Stomach (tissue), 4 donors: ENCODE data around the gene ACAD8.

ENCODE experiments used
- EP300 ChIP-seq: sonication (generic); formaldehyde crosslinking; IDR thresholded peaks from one replicate; pipeline ENCODE4 v1.6.1; 2017; ENCODE audit warnings: antibody characterized with exemption
- POLR2A ChIP-seq, 4 donors: fragments of 450-650 bp; IDR thresholded peaks; one replicate each; pipeline ENCODE4 v1.6.1; 2016; ENCODE audit warnings: antibody characterized with exemption in 4 of 4, control low read depth in 2 of 4, mild to moderate bottlenecking in 1 of 4, moderate library complexity in 1 of 4
- TF ChIP-seq, protein P1 (sequence below), 7 experiments: fragments of 450-650 bp in 4 of 7; fragments of 200-600 bp in 3 of 7; sonication (generic) in 3 of 7; IDR thresholded peaks; one replicate each; pipeline ENCODE4 v1.5.1; 2016 to 2019; ENCODE audit warnings: antibody characterized with exemption in 7 of 7, control low read depth in 2 of 7, mild to moderate bottlenecking in 1 of 7

DNA sequence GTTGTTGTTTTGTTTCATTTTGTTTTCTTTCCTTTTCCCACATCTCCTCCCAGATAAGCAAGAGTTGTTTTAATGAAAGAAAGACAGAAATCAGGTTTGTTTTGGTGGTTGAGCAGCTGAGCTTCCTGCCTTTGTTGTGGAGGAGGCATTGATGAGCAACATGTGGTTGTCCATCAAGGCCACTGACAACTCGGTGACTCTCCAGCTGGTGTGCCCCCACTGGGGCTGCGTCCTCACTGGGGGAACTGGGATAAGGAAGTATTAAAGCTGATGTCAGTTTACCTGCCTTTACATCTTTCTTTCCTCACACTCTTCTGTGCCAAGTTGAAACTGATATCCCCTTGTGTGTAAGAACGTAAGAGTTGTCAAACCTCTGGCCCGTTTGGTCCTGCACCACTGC is 23.0 kb upstream of the ACAD8 start:
- no peak for TF ChIP-seq POLR2A (IDR thresholded peaks at IDR 0.05)
- TF ChIP-seq, protein P1, sequence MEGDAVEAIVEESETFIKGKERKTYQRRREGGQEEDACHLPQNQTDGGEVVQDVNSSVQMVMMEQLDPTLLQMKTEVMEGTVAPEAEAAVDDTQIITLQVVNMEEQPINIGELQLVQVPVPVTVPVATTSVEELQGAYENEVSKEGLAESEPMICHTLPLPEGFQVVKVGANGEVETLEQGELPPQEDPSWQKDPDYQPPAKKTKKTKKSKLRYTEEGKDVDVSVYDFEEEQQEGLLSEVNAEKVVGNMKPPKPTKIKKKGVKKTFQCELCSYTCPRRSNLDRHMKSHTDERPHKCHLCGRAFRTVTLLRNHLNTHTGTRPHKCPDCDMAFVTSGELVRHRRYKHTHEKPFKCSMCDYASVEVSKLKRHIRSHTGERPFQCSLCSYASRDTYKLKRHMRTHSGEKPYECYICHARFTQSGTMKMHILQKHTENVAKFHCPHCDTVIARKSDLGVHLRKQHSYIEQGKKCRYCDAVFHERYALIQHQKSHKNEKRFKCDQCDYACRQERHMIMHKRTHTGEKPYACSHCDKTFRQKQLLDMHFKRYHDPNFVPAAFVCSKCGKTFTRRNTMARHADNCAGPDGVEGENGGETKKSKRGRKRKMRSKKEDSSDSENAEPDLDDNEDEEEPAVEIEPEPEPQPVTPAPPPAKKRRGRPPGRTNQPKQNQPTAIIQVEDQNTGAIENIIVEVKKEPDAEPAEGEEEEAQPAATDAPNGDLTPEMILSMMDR (IDR thresholded peaks at IDR 0.05) = no peak
- TF ChIP-seq EP300 = no peak
